GM12874 (cell line): Measurements from ENCODE around the gene PDC.

ENCODE experiments used
- TF ChIP-seq, protein P1 (sequence below): IDR thresholded peaks from 2 replicates; pipeline ENCODE4 v1.5.1; 2011; ENCODE audit warnings: low read depth, mild to moderate bottlenecking, control low read depth, low read length, moderate library complexity; ENCODE audit not compliant: insufficient read depth

PDC gene

DNA sequence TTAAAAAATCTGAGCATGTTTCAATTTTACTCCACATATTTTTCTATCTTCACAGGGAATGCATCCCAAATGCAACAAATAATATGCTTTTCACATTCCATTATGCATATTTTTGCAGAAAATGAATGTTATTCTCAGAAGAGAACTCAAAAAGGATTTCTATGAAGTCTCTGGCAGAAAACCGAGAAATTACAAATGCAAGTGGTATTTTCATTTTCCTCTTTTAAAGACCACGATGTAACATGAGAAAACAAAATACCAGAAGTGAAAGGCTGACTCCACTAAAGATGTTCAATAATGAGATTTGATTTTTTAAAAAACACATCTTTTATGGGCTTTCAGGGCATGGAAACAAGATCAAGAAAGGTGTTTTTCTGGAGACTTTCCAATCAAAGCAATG lies 5.0 kb upstream of the PDC start:
- TF ChIP-seq, protein P1, sequence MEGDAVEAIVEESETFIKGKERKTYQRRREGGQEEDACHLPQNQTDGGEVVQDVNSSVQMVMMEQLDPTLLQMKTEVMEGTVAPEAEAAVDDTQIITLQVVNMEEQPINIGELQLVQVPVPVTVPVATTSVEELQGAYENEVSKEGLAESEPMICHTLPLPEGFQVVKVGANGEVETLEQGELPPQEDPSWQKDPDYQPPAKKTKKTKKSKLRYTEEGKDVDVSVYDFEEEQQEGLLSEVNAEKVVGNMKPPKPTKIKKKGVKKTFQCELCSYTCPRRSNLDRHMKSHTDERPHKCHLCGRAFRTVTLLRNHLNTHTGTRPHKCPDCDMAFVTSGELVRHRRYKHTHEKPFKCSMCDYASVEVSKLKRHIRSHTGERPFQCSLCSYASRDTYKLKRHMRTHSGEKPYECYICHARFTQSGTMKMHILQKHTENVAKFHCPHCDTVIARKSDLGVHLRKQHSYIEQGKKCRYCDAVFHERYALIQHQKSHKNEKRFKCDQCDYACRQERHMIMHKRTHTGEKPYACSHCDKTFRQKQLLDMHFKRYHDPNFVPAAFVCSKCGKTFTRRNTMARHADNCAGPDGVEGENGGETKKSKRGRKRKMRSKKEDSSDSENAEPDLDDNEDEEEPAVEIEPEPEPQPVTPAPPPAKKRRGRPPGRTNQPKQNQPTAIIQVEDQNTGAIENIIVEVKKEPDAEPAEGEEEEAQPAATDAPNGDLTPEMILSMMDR, result no peak

DNA sequence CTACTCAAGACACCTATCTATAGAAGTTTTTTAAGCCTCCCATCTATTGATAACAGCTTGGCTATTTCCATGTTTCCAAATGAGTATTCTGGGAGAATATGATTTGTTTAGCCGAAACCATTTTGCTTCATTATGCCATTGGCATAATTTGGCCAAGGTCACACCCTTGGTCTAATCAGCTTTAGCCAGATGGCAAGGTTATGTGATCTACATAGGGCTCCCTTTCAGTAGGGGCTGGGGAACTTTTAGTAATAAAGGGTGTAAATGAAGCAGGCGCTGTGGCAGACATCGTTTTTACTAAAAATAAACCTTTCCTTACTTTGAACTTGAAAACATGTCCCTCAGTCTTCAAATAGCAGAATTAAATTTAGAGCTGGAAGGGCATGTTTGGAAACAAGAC lies 3.0 kb upstream of the PDC start:
- TF ChIP-seq, protein P1, result no peak

DNA sequence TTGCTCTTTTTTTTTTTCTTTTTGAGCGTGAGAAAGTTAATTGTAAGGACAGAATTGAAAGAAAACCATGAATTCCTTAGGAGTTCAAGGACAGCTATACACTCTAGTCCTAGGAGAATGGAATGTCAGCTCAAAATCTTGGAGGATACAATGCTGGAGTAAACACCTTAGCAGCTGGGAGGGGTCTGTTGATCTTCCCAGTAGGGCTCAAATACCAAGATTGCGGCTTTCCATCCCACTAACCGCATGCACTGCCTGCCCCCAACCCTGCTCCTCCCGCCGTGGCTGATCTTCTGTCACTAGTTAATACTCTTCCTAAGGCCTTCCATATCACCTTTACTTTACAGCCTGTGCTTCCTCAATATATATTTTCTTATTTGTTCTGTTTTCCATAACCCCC lies 2.6 kb upstream of the PDC start:
- TF ChIP-seq, protein P1, result no peak

DNA sequence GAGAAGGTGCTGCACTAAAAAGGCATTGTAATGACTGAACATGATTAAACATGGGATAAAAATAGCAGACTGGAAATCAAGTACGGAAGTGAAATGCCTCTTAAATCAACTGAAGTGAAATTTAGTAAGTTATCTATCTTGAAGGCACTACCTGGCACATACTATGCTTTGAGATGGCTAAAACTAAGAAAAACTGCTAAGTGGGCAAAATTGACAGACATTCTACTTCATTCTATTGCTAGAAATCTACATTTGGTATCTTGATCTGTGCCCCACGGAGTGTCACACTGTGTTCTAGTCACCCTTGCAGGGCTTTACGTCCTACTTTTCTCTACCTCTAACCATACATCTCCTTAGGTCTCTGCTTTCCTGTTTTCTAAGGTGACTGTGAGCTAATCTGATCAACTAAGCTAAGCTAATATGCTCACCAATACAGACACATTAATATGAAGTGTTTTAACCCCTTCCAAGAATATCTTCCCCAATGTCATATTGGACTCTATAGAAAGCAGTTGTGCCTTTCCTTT lies 4.1 kb downstream of the PDC start:
- TF ChIP-seq, protein P1, result no peak

DNA sequence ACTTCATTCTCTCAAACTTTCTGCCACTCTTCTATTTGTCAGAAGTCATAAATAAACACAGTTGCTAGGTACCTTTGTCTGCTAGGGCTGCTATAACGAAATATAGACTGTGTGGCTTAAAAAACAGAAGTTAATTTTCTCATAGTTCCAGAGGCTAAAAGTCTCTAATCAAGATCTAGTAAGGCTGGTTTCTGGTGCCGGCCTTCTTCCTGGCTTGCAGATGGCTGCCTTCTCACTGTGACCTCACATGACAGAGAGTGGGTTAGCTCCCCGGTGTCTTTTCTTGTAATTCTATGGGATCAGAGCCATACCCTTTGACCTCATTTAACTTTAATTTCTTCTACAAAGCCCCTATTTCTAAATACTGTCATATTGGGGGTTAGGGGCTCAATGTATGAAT lies 5.9 kb downstream of the PDC start:
- TF ChIP-seq, protein P1, result no peak

DNA sequence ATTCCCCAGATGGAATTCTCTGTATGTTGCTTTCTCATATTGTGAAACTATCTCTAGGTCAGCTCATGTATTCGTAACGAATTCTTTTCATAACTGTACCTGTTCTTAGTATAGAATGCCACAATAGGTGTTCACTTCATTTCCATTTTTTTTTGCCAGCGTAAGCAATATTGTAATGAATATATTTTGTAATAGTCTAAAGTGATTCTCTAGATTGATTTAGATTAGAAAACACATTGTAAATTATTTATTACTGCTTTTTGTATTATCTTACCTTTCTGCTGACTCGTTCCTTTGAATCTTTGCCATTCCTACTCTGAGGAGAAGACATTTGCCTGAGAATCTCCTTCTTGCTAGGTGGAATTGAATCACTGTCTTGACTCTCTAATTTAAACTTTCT lies 14.8 kb downstream of the PDC start:
- TF ChIP-seq, protein P1, result no peak

DNA sequence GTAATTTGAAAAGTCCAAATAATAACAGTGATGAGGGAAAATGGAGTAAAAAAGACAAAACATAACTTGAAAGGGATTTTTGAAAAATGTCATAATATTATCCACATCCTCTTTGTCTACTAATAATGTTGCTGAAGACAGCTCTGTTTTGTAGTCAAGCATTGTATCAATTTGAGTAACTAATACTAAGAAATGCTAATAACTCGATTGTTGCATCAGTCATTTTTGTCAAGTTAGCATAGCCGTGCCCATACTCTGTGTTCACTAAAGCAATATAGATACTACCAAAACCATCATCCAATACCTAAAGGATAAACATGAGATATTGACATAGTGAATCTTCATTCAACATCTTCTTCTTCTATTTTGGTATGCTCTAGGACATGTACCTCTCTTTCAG lies 17.3 kb downstream of the PDC start:
- TF ChIP-seq, protein P1, result no peak
